GM11168 (cell line): ENCODE data around the gene ZFAND3.

Experiments
- in situ Hi-C: fragments of 300-500 bp; cut with MboI; formaldehyde crosslinking; loops from one replicate; pipeline ENCODE4 v1.12.0; 2022; ENCODE audit warnings: low sequenced_read_pairs; ENCODE audit not compliant: unreplicated experiment

The ZFAND3 gene

GRCh38 chr6:38156818-38157565, 337.5 kb downstream of the ZFAND3 start:
- in situ Hi-C loops, result no loop called here

GRCh38 chr6:38157905-38158304, 338.4 kb downstream of the ZFAND3 start:
- in situ Hi-C loops, result no loop called here

GRCh38 chr6:38158762-38159350, 339.3 kb downstream of the ZFAND3 start:
- in situ Hi-C loops, result no loop called here

GRCh38 chr6:38159596-38159995, 340.1 kb downstream of the ZFAND3 start:
- in situ Hi-C loops, result no loop called here

GRCh38 chr6:38160831-38161230, 341.3 kb downstream of the ZFAND3 start:
- in situ Hi-C loops, result no loop called here

DNA sequence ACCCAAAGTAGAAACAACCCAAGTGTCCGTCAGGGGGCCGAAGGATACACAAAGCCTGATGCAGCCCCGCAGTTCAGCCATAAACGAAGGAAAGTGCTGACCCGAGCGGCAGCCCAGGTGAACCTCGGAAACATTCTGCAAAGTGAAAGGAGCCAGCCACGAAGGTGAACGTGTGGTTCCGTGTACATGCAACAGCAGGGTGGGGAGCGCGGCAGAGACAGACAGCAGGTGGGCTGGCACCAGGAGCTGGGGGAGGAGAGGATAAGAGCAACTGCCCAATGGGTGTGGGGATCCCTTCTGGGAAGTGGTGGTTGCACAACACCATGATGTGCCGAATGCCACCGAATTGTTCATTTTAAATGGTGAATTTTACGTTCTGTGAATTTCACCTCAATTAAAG, 341.8 kb downstream of the ZFAND3 start:
- in situ Hi-C loops, result no loop called here

GRCh38 chr6:38161754-38162492, 342.4 kb downstream of the ZFAND3 start:
- in situ Hi-C loops, result no loop called here

GRCh38 chr6:38162493-38163185, 343.1 kb downstream of the ZFAND3 start:
- in situ Hi-C loops, result no loop called here

DNA sequence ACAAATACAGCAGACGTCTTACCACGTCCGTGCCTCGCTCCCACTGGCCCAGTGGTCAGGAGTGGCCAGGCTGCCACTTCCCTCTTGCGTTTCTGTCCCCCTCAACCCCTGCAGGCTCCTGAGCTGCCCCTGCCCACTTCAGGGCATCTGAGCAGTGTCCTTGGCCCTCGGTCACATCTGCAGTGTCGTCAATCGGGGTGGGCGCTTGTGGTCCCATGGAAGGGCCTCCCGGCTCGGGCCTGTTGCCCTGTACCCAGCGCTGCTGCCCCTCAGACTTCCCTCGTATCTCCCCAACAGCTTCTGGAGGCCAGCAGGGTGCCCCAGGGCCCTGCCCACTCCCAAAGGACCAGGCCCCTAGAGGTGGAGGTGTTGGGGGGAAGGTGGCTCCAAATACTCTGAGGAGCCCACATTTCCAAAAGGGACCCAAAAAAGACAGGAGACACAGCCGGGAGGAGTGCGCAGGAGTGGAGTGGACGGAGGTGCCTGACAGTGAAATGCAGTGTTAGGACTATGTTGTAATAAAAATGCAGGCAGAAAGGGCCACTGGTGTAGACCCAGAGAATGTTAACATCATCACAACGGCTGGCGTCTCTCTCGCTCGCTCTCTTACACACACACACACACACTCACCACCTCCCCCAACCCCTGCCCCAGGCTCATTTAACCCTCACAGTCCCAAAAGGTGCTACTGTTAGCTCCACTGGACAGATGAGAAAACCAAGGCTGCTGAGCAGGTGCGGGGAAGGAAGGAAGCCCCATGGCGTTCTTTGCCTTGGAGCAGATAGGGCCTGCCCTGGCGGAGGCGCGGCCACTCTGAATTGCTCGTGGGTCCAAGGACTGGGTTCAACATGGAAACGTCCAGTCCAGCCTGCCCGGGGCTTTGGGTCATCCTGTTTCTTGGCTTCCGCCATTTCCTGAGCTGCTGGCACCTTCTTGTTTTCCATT, 343.9 kb downstream of the ZFAND3 start:
- in situ Hi-C loops, result no loop called here

- in situ Hi-C loops, result no loop called here
Measured at GRCh38 chr6:38164131-38164481, 344.6 kb downstream of the ZFAND3 start.

DNA sequence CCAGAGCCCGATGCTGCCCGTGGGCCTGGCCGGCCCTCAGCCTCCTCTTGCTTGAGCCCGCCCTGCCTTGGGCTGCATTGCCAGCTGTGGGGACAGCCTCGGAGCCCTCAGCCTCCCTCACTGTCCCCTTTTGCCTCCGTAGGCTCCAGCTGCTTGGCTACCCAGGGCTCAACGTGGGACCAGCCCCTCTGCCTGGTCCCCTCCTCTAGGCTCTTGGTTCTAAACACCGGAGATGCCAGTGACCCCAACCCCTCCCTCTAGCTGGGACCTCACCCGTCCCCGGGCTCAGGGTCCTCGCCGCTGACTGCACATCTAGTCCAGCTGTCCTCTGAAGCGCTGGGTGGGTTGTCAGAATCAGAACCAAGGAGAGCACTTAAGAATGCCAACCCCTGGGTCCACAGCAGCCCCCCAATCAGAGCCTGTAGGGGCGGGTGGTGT, 345.2 kb downstream of the ZFAND3 start:
- in situ Hi-C loops, result no loop called here

DNA sequence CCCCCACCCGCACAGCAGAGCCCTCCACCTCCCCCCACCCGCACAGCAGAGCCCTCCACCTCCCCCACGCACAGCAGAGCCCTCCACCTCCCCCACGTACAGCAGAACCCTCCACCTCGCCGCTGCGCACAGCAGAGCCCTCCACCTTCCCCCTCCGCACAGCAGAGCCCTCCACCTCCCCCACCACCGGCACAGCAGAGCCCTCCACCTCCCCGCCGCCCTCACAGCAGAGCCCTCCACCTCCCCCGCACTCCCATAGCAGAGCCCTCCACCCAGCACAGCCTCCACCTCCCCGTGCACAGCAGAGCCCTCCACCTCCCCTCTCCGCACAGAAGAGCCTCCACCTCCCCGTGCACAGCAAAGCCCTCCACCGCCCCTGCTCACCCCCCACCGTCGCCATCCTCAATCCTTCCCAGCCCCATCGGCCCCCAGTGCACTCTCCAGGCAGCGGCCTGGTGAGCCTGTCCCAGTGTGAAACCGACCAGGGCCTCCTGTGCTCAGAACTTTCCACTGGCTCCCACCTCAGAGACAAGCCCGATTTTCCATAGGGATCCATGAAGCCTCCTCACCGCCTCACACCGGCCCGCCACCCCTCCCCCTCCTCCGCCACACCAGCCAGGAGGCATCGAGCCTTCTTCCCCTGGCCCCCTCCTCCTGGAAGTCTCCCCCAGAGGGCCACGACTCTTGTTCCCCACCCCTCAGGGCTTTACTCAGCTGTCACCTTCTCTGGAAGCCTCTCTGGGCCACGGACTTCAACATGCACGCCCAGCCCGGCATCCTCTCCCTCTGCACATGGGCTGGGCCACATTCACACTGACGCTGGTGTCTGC, 347.1 kb downstream of the ZFAND3 start:
- in situ Hi-C loops, result no loop called here

GRCh38 chr6:38167598-38167997, 348.1 kb downstream of the ZFAND3 start:
- in situ Hi-C loops, result no loop called here

DNA sequence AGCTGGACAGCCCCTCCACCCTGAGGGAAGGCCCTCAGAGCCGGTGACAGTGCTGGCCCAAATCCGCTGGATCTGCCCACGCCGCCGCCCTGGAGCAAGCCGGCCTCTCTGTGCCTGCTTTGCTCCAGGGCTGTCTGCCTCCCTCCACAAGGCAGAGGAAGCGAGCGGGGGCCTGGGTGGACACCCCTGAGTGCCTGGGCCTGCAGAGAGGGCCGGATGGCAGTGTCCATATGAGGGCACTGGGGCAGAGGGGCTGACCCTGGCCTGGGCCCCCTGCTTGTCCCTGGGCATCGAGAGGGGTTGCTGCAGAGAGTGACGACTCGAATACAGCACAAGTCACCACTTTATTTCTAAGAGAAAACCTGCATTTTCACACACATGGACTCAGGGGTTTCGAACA, 348.6 kb downstream of the ZFAND3 start:
- in situ Hi-C loops, result no loop called here

DNA sequence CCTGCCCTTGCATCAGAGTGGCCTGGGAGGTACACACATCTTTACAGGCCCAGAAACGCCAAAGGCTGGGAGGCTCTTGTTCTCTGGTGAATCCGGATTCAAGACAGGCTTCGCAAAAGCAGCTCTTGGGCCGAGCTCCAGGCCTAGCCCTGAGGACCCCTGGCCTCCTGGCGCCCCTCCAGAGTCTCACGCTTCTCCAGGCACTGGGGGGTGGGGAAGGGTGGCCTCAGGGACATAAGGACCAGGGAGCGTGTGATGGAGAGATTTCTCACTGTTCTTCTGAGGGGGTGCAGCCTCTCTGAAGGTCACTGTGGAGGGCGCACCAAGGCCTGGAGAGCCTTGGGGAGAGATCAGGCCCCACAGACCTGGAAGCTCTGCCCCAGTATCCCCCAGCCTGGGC, 349.2 kb downstream of the ZFAND3 start:
- in situ Hi-C loops, result no loop called here

GRCh38 chr6:38169221-38169976, 349.9 kb downstream of the ZFAND3 start:
- in situ Hi-C loops, result no loop called here

GRCh38 chr6:38169977-38170526, 350.5 kb downstream of the ZFAND3 start:
- in situ Hi-C loops, result no loop called here
